ENCODE results near the gene SCN4B.

The SCN4B gene

DNA sequence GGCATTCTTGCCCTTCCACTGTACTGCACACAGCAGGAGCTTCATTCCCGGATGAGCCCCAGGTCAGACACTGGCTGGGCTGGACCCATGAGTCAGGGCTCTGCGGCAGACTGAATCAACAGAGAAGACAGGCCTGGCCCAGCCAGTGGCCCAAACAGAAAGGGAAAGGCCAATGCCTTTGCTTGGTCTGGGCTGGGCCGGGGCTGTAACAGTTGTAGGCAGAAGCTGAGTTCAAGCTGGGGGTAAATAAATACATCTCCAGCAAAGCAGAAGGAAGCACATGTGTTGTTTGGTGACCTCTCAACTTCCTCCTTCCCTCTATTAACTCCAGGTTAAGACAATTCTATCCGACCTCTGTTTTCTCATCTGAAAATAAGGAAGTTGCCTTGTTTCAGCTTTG lies 64.1 kb downstream of the SCN4B start:
- H3K27me3 Mint-ChIP-seq, result peaks cover 25% of the 10 kb centered on the region
- no peaks in the 10 kb centered on the region for H3K4me1 Mint-ChIP-seq
- H3K27ac Mint-ChIP-seq, result no peak overlapping the region
- DNase-seq, result no peak
- H3K9me3 Mint-ChIP-seq, result peaks cover 15 to 38% of the 10 kb centered on the region in 2 donors
- no peak overlapping the region for H3K4me3 Mint-ChIP-seq
- no peak for ATAC-seq

DNA sequence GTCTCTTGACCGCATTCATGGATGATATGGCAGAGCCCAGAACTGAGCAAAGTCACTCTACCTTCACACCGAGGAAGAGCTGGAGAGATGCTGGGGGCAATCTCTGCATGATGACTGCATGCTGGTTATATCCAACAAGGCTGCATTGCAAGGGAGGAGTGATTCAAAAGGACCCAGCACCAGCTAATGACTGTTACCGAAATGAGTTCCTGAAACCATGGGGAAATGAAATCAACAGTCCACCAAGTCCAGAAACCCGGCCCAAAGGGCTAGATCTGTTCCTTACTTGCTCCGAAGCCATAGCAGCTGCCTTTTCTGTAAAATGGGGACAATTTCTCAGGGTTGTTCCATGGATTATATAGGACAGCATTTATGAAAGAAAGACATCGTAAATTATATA lies 64.7 kb downstream of the SCN4B start:
- H3K9me3 Mint-ChIP-seq, result peaks cover 15 to 38% of the 10 kb centered on the region in 2 donors
- no peaks in the 10 kb centered on the region for H3K4me1 Mint-ChIP-seq
- DNase-seq, result no peak
- no peak overlapping the region for H3K27ac Mint-ChIP-seq
- no peak overlapping the region for H3K4me3 Mint-ChIP-seq
- ATAC-seq, result no peak
- peaks cover 25% of the 10 kb centered on the region for H3K27me3 Mint-ChIP-seq

DNA sequence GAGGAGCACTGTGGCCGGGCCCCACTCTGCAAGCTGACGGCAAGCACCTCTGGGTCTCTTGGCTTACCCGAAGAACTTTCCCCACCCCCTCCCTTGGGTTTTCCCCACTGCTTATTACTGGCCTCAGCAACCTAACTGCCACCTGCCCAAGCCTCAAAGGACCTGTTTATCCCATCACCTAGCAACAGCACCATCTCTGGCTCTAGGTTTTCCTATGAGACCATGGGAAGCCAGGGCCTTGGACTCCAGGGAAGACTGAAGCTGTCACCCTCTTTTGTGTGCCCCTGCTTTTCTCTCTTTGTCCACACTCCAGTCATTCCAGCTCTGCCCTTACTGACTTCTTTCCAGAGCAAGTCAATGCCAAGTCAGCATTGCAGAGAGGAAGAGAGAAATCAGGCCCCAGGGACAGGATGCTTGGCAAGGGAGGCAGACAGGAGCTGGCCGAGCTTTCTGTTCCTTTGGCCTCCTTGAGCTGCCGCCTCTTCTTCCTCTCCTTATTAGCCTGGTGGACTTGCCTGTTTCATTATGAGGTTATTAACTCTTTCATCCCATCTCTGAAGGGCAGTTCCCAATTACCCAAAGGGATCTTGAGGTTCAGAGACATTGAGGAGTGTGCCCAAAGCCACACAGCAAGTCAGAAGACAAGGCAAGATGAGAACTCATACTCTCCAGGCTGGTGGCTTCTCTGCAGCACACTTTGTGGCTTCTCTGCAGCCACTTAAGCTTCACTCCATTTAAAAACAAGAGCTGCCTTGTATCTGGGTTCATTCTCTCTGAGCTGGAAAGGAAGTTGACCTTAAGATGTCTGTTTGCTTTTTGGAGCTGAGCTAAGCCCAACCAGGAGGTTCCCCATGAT lies 65.5 kb downstream of the SCN4B start, which contains the start of gene SMIM35:
Gene SMIM35 (minus strand): TSS at position 51 of the 856 bp plus-strand sequence. CDS start 206 bp downstream, outside the sequence.
- no peak within 1 kb of the TSS for H3K4me3 Mint-ChIP-seq
- no peaks in the 10 kb centered on the region for H3K4me1 Mint-ChIP-seq
- ATAC-seq, result no peak
- H3K27ac Mint-ChIP-seq, result no peak within 1 kb of the TSS
- H3K9me3 Mint-ChIP-seq, result peaks cover 15 to 38% of the 10 kb centered on the region in 2 donors
- peaks cover 22% of the 10 kb centered on the region for H3K27me3 Mint-ChIP-seq
- no peak for DNase-seq

DNA sequence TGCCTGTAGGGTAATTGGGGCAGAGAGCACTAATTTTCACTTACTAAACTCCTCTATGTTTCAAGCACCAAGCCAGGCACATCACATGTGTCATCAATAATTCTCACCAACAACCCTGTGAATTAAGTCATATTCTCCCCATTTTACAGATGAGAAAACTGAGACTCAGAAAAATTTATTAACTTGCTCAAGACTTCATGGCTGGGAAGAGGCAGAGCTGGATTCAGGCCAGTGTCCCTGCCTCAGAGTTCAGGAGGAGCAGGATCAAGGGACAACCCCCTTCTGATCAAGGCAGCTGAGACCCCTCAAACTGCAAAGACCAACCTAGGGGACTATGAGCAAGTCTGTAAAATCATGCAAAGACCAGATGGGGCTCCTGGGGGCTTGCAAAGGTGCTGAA lies 68.0 kb downstream of the SCN4B start:
- H3K4me3 Mint-ChIP-seq, result no peak overlapping the region
- DNase-seq (no peak), ATAC-seq (no peak)
- peaks cover 16% of the 10 kb centered on the region for H3K27me3 Mint-ChIP-seq
- H3K4me1 Mint-ChIP-seq, result no peaks in the 10 kb centered on the region
- H3K27ac Mint-ChIP-seq, result peak overlapping the region in 1 of 2 donors; percentile 45
- peaks cover 15 to 38% of the 10 kb centered on the region in 2 donors for H3K9me3 Mint-ChIP-seq

DNA sequence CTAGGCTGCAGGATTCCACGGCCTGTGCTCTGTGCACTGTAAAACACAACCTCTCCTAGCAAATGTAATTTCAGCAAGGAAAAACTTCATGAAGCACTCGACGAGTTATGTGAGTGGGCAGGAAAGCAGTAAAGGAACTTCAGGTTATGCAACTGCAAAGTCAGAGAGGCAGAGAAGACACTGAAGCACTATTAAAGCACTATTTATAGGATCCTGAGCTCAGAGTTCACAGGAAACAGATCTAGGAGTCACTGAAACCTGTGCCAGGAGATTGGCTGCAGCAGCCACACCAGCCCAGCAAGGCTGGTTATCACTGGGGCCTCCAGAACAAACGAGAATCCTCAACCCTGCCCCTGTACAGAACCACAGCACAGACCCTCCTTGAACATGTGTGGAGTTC lies 68.4 kb downstream of the SCN4B start:
- H3K4me3 Mint-ChIP-seq, result no peak overlapping the region

More for the DNA sequence above, 68.4 kb downstream of the SCN4B start:
- Mint-ChIP-seq H3K27ac (peak overlapping the region in 1 of 2 donors; percentile 45), H3K4me1 (no peaks in the 10 kb centered on the region), H3K27me3 (peaks cover 15% of the 10 kb centered on the region), H3K9me3 (peaks cover 15 to 36% of the 10 kb centered on the region in 2 donors)
- DNase-seq (no peak), ATAC-seq (no peak)
